HCEC 1CT (cell line): ENCODE results near the gene HMGXB3.

Source experiments
- DNase-seq: peaks from one replicate; pipeline ENCODE4 v3.0.0-alpha.2; 2017

The HMGXB3 gene

DNA sequence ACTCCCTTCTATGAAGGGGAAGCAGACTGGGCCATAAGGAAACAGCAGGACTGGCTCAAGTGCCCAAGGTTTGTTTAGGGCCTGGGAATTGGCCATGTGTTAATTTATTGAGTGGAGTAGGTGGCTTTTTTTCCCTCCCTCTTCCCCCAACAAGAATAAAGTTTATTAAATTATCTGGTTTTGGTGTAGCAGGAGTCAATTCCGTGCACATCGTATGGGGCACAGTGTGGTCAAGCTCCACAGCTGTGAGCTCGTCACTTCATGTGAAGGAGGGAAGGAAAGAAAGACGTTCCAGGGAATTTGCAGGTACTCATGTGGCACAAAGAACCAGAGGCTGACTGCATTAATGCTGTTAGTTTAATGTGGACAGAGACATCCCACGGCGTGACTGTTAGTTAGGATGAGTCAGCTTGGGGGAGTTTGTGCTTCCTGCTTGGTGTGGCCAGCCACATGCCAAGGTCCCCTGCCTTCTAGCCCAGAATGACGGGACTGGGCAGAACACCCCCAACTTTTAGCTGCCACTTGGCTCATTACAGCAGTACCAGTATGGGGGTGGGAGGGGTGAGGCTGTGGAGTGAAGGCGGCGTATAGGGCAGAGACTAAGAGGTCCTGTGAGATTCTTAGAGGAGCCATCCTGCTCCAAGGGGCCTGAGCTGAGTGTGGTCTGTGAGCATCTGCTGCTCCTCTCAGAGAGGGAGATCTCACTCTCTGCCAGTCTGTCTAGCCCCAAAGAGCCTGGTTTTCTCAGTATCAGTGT lies 52.6 kb downstream of the HMGXB3 start:
- DNase-seq = peak; percentile 71

DNA sequence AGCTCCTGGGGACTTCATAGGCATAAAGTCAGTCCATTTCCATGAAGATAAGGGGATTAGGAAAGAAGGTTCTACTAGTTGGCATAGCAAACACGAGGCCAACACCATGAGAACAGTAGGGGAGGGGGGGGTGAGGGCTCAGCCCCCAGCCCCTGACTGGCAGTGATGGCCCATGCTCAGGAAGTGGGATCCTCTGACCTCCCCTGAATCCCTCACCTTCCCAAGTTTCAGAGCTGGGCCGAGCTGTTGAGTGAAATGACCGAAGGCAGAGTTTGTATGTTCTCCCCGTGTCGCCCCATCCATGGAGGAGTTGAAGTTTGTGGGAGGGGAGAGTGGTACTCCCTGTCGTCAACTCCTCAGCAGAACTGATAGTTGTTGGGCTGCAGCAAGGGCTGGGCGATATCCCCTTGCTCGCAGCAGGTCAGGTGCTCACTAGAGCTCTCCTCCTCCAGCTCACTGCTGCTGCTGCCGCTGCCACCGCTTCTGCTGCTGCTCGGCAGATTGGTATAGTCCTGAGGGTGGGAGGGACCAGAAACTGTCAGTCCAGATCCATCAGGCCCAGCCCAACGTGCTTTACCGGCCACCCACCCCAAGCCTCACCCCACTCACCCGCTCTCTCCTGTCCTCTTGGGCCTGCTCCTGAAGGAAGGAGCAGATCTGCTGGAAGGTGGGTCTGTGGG lies 53.3 kb downstream of the HMGXB3 start:
- no peak for DNase-seq

DNA sequence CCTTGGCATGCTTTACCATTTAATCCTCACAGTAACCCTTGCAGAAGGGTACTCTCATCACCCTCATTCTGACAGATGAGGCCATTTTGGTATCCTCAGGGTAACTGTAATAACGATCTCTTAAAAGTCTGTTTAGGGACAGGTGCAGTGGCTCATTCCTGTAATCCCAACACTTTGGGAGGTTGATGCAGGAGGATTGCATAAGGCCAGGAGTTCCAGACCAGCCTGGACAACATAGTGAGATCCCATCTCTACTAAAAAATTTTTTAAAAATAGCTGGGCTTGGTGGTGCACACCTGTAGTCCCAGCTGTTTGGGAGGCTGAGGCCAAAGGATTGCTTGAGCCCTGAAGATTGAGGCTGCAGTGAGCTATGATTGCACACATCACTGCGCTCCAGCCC lies 54.0 kb downstream of the HMGXB3 start:
- DNase-seq = no peak

DNA sequence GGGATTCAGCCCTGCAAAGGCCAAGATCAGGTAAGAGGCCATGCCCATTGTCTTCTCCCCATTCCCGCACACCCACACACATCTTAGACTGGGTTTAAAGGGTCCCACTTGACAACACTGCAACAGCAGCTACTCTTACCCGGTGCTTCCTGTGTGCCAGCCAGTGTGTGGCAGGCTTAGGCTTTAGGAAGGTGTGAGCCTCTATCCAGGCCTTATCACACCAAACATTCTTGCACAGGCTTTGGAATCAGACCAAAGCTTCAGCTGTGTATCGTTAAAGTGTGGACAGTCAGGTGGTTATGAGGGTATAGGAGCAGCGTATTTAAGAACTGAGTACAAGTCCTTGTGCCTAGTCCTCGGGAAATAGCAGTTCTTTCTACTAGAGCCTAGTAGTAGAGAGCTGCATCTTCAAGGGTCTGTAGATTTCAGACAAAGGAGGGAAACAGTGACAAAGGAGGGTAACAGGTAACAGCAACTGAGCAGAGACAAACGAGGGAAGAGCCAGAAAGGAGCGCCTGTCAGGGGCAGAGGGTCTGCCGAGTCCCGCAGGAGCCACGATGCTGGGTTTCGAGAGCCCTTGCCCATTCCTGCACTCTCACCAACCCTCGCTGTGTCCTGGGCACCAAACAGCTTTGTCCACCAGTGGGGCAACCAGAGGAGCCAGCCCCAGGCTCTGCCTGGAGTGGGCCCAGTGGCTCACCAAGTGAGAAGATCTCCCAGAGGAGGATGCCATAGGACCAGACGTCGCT lies 55.0 kb downstream of the HMGXB3 start:
- DNase-seq = no peak

DNA sequence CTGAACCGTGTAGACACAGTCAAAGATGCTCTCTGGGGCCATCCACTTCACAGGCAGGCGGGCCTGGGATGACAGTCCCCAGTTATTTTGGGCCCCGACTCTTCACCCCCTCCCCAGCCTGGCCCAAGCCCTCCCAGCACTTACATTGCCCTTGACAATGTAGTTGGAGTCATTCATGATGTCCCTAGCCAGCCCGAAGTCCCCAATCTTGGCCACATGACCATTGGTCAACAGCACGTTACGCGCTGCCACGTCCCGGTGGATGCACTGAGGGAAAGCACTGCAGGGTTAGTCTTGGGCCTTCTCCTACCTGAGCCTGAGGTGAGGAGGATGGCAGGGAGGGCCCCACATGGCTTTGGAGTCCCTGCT lies 55.5 kb downstream of the HMGXB3 start:
- no peak for DNase-seq

DNA sequence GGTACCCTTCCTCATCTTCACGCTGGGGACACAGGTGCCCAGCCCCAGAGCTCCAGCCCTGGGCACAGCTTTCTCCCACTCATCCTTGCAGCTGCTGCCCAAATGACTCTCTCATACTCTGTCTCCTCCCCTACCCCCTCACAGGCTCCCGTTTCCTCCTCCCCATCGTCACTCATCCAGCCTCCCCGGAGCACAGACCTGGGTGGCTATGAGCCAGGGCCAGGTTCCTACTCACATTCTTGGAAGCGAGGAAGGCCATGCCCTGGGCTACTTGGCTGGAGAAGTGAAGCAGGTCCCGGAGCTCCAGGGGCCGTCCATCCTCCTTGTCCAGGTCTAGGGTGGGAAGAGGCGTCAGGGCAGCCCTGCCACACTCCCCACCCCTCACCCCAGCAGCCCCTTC lies 56.5 kb downstream of the HMGXB3 start:
- DNase-seq = no peak

DNA sequence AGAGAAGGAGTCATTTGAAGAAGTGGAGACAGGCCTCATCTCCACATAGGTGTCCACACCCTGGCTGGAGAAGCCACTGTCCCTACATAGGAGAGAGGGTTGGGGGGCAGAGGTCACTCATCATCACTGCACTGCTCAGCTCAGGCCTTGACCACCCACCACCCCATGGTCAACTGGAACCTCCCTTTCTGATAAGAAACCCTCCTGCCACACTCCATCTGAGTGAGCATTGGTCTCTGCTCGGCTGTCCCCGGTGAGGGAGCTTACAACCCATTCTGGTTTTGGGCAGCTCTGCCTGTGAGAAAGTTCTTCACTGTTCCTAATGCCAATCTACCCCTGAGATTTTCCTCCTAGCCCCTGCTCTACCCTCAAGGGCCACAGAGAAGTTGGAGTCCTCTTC lies 57.0 kb downstream of the HMGXB3 start:
- no peak for DNase-seq

DNA sequence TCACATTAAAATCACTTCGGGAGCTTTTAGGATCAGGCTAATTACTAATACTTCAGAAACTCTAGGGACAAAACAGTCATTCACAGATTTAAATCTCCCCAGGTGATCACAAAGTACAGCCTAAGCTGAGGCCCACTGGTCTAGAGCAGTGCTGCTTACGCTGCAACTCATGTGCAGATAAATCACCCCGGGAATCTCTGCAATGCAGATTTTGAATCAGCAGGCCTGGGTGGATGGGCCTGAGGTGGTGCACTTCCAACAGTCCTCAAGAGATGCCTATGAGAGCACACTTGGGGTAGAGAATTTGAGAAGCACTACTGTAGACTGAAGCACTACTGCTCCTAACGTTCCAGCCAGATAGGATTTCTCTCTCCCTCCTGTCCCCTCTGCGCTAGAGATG lies 57.5 kb downstream of the HMGXB3 start:
- no peak for DNase-seq

DNA sequence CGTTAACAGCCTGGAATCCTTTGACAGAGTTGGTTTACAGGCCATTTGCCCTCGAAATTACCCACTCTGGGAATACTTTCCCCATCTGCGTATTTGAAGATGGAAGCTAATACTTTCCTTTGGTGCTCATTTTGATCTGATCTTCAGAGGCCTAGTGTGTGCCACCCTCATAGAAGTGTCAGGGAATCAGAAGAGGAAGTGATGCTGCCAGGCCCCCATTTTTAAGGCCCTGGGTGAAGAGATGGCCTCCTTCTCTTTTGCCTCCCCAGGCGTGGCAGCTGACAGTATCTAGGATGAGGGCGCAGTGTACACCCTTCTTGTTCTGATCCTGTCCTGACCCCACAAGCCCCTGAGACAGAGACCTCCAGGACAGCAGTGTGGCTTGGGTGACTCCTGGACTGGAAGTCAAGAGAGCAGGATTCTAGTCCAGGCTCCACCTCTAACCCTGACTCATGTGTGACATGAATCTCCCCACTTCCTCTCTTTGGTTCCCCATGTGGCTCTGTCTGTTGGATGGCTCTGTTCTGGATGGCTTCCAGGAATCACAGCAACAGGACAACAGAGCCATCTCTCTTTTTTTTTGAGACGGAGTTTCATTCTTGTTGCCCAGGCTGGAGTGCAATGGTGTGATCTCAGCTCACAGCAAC lies 58.1 kb downstream of the HMGXB3 start:
- peak; percentile 89 for DNase-seq

DNA sequence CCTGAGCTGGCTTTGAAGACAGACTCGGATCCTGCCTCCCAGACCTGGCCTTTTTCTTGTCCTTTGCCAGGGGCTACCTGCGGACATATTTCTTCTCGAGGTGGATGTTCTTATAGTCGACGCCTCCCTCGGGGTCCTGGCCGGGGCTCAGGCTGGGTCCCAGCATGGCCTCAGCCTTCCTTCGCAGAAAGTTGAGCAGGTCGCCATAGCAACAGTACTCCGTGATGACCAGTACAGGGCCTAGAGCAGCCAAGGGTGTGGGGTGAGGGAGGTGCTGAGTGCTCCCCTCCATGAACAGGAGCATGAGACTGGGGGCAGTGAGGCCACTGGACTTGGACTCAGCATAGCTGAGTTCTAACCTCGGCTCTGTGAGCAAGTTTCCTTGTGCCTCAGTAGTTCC lies 59.1 kb downstream of the HMGXB3 start:
- no peak for DNase-seq

DNA sequence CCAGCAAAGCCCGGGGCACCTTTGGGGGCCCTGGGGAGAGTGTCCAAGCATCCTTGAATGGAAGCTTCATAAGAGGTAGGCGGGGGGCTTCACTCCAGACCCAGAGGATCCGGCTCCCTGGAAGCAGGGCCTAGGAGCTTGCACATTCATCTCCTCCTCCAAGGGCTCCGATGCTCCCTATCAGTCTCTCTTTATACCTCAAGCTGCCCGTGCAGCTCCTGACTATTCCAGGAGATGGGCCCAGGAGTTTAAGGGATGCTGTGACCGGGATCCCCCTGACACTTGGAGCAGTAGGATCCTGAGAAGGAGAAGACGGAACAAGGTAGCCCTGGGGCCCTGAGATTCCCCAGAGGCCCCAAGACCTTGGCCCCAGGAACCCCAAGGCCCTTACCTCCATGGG lies 59.9 kb downstream of the HMGXB3 start:
- no peak for DNase-seq

DNA sequence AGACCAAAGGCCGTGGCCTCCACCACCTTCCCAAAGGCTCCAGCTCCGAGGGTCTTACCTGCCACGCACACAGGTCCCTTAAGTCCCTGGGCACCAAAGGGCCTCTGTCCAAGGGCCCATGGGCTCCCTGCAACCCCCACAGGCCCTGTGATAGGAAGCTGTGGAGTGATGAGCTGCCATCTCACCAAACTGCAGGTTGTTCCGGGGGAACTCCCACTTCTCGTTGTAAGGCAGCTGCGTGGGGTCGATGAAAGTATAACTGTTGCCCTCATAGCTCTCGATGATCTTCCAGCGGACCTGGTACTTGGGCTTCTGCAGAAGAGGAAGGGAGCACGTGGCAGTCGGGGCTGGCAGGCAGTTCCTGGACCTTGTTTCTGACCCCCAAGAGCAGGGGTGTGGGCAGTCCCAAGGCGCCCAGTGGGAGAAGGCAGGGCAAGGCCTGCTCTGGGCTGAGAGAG lies 61.0 kb downstream of the HMGXB3 start:
- no peak for DNase-seq

DNA sequence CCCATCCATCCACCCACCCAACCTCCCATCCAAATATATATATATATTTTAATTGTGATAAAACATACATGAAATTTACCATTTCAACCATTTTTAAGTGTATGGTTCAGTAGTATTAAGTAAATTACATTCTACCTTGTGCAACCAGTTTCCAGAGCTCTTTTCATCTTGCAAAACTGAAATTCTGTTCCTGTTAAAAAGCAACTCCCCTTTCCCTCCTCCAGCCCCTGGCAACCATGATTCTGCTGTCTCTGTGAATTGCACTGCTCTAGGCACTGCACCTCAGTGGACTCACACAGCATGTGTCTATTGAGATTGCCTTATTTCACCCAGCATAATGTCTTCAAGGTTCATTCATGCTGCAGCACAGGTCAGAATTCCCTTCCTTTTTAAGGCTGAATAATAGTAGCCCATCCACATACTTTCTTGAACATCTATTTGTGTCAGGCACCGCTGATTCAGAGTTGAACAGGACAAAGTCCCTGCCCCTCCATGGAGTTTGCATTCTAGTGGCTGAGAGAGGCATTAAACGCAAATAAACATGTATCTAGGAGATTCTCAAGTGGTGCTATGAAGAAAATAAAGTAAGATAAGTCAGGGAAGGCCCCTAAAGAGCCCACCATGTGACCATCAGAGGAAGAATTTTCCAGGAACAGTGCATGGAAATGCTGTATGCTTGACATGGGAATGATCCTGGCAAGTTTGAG lies 61.8 kb downstream of the HMGXB3 start:
- no peak for DNase-seq

DNA sequence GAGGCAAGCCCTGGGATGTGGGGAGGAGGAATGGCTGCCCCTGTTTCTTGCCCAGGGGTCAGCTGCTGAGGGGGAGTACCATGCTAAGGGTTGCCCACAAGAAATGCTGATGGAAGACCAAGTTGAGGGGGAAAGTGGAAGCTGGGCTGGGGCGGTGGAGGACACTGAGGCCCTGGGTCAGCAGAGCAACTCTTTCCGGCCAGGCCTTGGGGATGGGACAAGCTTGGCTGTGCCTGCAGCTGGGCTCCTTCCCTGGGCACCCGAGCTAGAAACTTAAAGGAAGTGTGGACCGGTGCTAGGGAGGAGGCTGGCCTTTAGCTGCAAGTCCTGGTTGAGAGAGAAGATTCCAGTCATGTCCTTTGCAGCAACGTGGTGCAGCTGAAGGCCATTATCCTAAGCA lies 63.1 kb downstream of the HMGXB3 start:
- DNase-seq = no peak

DNA sequence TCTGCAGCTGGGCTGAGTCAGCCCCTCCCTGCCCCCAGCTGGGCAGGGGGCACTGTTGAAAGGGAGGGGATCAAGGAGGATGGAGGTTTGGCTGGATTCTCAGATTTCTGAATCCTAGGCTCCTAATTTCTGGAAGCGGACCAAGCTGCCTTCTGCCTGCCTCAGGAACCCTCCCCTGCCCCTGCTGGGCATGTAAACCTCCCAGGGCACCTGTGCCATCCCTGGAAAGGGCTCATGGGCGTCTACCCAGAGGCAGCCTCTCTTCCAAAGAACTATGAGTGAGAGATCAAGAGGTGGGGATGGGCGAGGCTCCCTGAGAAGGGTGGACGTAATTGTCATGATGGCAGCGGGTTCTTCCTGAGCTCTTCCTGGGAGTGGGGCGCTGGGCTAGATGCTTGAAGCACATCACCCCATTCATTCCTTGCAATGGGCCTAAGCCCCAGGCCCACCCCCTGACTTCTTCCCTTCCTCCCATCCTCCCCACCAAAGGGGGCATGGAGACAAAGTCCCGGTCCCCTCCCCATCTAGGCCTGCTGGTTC lies 64.2 kb downstream of the HMGXB3 start:
- no peak for DNase-seq

DNA sequence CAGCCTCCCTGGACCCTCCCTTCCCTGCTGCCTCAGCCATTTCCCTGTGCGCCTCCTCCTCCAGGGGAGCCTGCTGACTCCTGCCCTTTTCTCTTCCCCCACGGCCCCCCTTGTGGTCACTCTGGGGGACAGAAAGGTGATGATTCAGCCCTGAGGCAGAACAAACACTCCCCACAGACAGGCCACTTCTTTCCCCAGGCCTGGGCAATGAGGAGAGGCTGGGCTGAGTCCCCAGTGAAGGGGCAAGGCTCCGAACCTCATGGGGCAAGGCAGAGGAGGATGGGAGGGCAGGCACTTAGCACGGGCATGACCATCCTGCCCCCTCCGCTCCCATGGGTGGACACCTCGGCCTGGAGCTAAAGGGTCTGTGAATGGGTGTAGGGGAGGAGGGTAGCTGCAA lies 64.8 kb downstream of the HMGXB3 start:
- peak; percentile 81 for DNase-seq

DNA sequence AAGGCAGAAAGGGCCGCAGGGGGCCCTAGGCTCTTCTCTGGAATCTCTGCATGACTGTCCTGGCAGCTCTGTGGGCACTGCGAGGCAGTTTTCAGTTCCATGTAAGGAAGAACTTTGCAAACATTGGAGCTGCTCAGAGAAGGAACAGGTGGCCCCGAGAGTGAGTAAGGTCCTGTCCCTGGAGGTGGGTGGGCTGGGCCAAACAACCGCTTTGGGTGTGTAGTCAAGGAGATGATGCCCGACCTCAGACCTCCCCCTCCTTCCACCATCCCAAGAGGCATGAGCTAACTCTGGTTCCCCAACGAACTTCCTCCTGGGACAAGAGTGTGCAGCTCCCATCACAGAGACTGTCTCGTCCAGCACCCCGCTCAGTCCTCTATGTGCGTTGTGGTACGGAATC lies 65.3 kb downstream of the HMGXB3 start:
- peak; percentile 17 for DNase-seq

DNA sequence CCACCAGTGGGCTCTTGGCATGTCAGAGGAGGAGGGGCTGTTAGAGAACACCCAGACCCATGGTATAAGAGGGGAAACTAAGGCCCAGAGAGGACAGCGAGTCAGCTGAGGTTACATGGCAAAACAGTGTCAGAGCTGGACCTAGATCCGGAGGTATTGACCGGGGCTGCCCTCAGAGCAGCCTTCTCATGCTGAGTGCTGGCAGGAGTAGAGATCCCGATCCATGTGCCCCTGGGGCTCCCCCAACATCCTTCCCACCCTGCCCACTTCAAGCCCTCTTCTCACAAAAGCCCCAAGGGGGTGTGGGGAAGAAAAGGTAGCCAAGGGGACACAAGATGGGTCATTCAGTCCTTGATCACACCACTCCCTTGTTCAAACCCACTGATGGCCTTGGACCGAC lies 65.9 kb downstream of the HMGXB3 start:
- no peak for DNase-seq

DNA sequence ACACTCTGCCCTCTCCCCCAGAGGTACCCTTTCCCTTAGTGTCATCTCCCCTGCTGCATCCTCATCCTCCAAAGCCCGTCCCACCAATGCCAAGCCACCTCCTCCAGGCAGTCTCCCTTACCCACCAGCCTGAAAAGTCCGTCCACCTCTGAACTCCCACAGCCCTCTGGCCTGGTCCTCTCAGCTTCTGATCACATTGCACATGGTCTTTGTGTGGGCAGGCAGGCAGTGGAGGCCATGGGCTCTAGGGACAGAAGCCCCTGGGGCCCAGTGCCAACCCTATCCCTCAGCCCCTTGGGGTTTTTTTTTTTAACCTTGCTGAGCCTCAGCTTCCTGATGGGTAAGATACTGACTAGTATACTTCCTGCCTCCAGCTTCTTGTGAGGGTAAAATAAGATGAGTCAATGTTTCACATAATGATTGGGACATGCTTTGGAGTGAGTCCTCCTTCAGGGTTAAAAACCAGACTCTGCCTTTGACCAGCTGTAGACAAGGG lies 66.4 kb downstream of the HMGXB3 start:
- DNase-seq = peak; percentile 91

DNA sequence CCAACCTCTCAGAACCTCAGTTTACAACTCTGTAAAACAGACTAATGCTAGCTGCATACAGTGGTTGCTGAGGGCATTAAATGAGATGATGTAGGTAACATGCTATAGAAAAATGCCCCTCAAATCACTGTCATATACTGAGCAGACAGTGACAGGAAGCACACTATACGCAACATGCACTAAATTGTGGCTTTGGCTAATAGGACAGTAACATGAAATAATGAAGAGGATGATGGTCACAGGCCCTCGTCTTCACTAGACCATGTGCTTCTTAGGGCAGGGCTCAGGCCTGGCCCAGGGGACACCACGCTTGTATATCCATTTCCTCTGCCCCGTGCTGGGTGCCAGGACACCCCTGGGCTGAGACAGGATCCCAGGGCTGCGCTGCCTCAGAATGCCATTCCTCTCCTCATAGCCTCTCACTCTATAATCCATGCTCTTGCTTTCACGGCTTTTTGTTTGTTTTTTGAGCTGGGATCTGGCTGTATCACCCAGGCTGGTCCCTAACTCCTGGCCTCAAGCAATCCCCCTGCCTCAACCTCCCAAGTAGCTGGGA lies 66.9 kb downstream of the HMGXB3 start:
- DNase-seq = no peak

DNA sequence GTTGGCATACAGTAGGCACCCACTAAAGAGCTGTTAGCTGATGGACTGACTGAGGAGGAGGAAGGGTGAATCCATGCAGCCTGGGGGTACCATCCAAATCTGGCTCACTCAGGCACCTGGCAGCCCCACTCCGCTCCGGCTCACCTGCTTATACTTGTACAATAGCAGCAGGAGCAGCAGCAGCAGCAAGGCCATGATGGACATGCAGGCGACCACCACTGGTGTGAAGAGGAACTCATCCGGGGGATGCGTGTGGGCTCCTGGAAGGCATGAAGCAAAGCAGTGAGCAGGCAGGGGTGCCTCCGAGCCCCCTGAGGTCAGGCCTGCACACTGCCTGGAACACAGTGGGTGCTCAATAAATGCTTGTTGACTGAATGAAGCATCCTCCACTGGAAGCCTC lies 67.5 kb downstream of the HMGXB3 start:
- DNase-seq = no peak

DNA sequence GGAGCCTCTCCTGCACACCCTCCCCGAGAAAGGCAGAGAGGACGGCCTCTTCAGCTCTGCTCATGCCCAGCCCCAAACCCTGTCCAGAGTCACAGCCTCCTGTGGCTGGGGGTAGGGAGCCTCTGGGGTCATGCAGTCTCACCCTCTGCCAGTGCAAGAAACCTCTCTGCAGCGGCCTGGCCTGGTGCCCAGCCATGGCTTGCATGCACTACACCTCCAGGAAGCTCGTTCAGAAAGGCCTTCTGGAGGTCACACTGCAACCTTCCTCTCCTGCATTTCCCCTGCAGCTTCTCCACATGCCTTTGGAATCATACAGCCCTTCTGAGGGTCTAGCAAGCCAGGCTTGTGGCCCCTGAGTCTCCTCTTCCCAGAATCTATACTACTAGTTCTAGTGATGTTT lies 67.9 kb downstream of the HMGXB3 start:
- DNase-seq = no peak
